Measurements from ENCODE around the gene AJAP1.

AJAP1 gene

DNA sequence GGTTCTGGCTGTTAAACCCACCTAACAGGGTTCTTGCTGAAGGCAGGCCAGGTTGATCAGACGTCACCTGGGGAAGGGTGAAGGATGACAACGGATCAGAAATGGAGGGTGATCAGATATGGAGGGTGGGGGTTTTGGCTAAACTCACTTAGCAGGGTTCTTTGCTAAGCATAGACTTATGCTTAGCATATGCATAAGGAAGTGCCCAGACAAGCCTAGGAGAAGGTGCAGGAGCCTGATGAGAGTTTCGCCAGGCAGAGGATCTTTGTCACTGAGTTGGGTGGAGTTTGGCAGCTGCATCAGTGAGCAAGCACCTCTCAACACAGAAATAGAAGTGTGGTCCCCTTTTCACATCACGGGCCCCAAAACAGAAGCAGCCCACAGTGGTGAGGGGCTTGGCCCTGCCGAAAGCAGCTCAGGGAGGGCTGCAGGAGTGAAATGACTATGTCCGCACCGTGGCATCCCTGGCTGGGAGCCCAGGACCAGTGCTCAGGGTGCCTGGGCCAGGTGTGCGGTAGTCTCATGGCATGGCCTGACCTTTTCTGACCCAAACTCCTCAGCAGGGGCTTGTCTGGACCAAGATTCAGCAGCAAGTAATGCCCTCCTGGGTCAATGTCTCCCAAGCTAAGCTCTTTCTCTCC is 101.6 kb downstream of the AJAP1 start:
- Histone ChIP-seq H3K9ac (no peak overlapping the region), H3K27ac (no peak overlapping the region), H4K20me1 (no peaks in the 10 kb centered on the region), H3K4me2 (no peak overlapping the region), H3K4me1 (no peaks in the 10 kb centered on the region), H3K27me3 (no peaks in the 10 kb centered on the region), H3K36me3 (no peaks in the 10 kb centered on the region), H3K9me3 (peaks cover 45% of the 10 kb centered on the region), H3K4me3 (no peak overlapping the region)
- no peak for TF ChIP-seq Cebpa-rat (IDR thresholded peaks at IDR 0.05)

DNA sequence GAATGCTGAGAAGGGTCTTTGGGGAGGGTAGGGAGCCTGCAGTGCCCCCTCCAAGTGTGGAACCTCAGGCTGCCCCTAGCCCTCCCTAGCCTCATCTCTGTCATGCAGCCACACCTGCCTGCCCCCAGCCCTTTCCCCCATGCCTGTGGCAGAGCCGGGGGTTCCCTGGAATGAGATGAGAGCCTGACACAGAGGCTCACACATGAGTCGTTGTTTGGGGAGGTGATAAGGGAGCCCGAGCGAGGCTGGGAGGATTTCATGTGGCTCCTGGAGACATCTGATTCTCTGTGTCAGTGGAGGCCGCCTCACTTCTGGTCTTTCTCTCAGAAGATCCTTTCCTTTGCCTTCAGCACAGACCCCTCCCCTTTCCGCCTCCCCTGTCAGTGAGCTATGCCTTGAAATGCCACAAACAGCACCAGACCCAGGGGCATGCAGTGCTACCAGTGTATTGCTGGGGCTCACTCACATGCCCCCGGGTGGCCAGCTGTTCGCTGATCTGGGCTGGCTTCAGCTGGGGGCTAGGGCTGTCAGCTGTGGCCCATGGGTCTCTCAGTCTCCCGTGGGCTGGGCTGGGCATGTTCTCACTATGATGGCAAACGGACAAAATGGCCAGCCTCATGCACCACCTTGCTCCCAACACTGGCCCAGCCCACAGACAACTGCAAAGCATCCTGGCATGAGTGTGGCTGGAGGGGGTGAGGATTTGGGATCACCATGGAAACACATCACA is 102.6 kb downstream of the AJAP1 start:
- Histone ChIP-seq H3K27me3 (no peaks in the 10 kb centered on the region), H3K4me3 (no peak overlapping the region), H3K4me1 (no peaks in the 10 kb centered on the region), H3K9me3 (peaks cover 45% of the 10 kb centered on the region), H4K20me1 (no peaks in the 10 kb centered on the region), H3K36me3 (no peaks in the 10 kb centered on the region), H3K4me2 (no peak overlapping the region), H3K9ac (no peak overlapping the region), H3K27ac (no peak overlapping the region)
- TF ChIP-seq Cebpa-rat (IDR thresholded peaks at IDR 0.05), result no peak

DNA sequence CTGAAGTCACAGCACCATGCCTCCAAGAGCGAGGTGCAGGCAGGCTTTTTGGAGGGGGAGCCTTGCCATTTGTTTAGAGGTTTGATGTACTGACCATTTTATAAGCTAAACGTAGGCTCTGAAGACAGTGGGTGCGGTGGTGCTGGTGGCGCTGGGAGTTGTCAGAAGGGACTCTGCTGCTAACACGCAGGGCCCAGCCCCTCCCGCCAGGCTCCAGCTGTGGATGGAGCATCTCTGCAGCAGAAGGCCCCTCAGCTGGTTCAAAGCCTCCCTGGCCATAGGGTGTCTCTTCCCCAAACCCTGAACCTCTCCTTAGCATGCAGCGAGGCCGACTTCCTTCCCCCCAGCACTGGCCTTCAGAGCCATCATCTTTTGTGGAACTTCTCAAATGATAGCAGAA is 105.3 kb downstream of the AJAP1 start:
- Histone ChIP-seq H3K4me2 (no peak overlapping the region), H3K9ac (no peak overlapping the region), H3K27ac (no peak overlapping the region), H3K36me3 (no peaks in the 10 kb centered on the region), H4K20me1 (no peaks in the 10 kb centered on the region), H3K4me1 (no peaks in the 10 kb centered on the region), H3K9me3 (peaks cover 32% of the 10 kb centered on the region), H3K27me3 (no peaks in the 10 kb centered on the region), H3K4me3 (no peak overlapping the region)
- TF ChIP-seq Cebpa-rat (IDR thresholded peaks at IDR 0.05), result no peak

DNA sequence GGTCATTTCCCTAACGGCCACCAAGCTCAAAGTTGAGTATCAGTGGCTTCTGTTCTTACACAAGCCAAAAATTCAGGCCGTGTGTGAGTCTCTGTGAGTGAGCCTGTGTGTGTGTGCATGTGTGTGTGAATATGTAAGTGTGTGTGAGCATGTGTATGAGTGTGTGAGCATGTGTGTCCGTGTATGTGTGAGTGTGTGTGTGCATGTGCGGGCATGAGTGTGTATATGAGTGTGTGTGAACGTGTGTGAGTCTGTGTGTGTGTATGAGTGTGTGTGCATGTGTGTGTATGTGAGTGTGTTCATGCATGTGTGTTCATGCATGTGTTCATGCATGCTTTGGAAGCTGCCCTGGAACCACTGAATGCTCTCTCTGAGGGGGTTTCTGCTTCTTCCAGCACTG is 105.7 kb downstream of the AJAP1 start:
- no peaks in the 10 kb centered on the region for H3K27me3 ChIP-seq
- H3K27ac ChIP-seq, result no peak overlapping the region
- no peaks in the 10 kb centered on the region for H4K20me1 ChIP-seq
- H3K9me3 ChIP-seq, result peaks cover 29% of the 10 kb centered on the region
- H3K9ac ChIP-seq, result no peak overlapping the region
- TF ChIP-seq Cebpa-rat (IDR thresholded peaks at IDR 0.05), result no peak
- H3K4me2 ChIP-seq, result no peak overlapping the region
- H3K4me3 ChIP-seq, result no peak overlapping the region
- H3K36me3 ChIP-seq, result no peaks in the 10 kb centered on the region
- H3K4me1 ChIP-seq, result no peaks in the 10 kb centered on the region

DNA sequence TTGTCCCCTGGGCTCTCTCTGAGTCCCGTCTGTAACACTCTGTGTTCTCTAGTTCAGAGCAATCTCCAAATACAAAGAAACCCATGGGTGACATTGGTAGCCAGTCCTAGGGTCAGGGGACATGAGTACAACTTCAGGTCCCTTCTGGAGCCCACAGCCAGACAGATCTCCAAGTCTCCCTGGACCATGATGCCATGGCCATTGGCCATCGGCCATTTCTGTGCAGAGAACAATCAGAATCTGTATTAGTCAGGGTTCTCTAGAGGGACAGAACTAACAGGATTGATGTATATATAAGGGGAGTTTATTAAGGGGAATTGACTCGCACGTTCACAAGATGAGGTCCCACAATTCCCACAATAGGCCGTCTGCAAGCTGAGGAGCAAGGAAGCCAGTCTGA is 106.9 kb downstream of the AJAP1 start:
- H3K9ac ChIP-seq, result no peak overlapping the region
- H3K4me1 ChIP-seq, result no peaks in the 10 kb centered on the region
- no peaks in the 10 kb centered on the region for H3K27me3 ChIP-seq
- no peak overlapping the region for H3K27ac ChIP-seq
- no peak for TF ChIP-seq Cebpa-rat (IDR thresholded peaks at IDR 0.05)
- H3K4me2 ChIP-seq, result no peak overlapping the region
- no peaks in the 10 kb centered on the region for H3K36me3 ChIP-seq
- H3K4me3 ChIP-seq, result no peak overlapping the region
- H4K20me1 ChIP-seq, result no peaks in the 10 kb centered on the region
- H3K9me3 ChIP-seq, result peaks cover 22% of the 10 kb centered on the region

DNA sequence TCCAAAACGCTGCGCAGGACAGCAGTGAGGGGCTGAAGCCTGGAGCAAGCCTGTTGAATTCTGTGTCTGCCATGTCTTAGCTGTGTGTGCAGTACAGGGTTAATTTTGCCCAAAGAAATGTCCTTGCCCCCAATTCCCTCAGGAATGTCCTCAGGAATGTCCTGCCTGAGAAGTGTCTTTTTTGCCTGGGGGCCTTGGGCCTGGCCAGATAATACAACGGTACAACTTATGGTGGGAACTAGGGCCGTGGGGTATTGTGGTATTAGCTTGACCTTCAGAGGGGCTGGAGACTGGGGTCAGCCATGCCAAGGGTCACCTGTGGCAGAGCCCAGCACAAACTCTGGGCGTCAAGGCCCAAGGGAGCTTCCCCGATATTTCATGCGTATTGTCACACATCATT is 107.7 kb downstream of the AJAP1 start:
- no peak overlapping the region for H3K27ac ChIP-seq
- H3K4me2 ChIP-seq, result no peak overlapping the region
- no peak for TF ChIP-seq Cebpa-rat (IDR thresholded peaks at IDR 0.05)
- no peaks in the 10 kb centered on the region for H3K4me1 ChIP-seq
- H3K4me3 ChIP-seq, result no peak overlapping the region
- no peaks in the 10 kb centered on the region for H3K36me3 ChIP-seq
- H3K9ac ChIP-seq, result no peak overlapping the region
- no peaks in the 10 kb centered on the region for H4K20me1 ChIP-seq
- H3K9me3 ChIP-seq, result peaks cover 17% of the 10 kb centered on the region
- H3K27me3 ChIP-seq, result no peaks in the 10 kb centered on the region

DNA sequence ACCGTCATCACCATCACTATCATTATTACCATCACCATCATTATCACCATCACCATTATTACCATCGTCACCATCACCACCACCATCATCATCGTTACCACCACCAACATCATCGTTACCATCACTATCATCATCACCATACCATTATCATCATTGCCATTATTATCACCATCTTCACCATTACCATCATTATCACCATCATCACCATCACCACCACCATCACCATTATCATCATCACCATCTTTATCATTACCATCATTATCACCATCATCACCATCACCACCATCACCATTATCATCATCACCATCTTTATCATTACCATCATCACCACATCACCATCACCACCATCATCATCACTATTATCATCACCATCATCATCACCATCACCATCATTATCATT is 112.9 kb downstream of the AJAP1 start:
- Histone ChIP-seq H3K4me3 (no peak overlapping the region), H3K27ac (no peak overlapping the region), H3K36me3 (no peaks in the 10 kb centered on the region), H3K9ac (no peak overlapping the region), H3K4me1 (no peaks in the 10 kb centered on the region), H3K27me3 (no peaks in the 10 kb centered on the region), H3K4me2 (no peak overlapping the region), H3K9me3 (no peaks in the 10 kb centered on the region), H4K20me1 (no peaks in the 10 kb centered on the region)
- no peak for TF ChIP-seq Cebpa-rat (IDR thresholded peaks at IDR 0.05)

DNA sequence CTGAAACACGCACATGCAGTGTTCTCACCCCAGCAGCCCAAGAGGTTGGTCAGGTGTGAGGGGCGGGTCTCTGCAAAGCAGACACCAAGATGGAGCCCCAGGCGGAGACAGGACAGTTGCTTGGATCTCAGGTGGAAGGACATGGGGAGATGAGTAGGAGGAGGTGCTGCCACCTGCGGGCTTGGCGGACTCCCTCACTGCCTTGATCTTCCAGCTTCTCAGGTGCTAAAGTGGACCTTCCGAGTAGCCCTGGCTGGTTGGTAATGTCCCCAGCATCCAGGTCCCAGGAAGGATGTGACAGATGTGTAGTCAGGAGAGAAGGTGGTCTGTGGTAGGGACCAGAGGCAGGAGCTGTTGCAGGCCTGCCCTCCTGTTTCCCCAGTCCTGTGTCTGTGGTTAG is 114.1 kb downstream of the AJAP1 start:
- no peak for TF ChIP-seq Cebpa-rat (IDR thresholded peaks at IDR 0.05)
- Histone ChIP-seq H3K27me3 (no peaks in the 10 kb centered on the region), H3K4me1 (no peaks in the 10 kb centered on the region), H3K4me3 (no peak overlapping the region), H3K36me3 (no peaks in the 10 kb centered on the region), H4K20me1 (no peaks in the 10 kb centered on the region), H3K9ac (no peak overlapping the region), H3K4me2 (no peak overlapping the region), H3K27ac (no peak overlapping the region), H3K9me3 (no peaks in the 10 kb centered on the region)

DNA sequence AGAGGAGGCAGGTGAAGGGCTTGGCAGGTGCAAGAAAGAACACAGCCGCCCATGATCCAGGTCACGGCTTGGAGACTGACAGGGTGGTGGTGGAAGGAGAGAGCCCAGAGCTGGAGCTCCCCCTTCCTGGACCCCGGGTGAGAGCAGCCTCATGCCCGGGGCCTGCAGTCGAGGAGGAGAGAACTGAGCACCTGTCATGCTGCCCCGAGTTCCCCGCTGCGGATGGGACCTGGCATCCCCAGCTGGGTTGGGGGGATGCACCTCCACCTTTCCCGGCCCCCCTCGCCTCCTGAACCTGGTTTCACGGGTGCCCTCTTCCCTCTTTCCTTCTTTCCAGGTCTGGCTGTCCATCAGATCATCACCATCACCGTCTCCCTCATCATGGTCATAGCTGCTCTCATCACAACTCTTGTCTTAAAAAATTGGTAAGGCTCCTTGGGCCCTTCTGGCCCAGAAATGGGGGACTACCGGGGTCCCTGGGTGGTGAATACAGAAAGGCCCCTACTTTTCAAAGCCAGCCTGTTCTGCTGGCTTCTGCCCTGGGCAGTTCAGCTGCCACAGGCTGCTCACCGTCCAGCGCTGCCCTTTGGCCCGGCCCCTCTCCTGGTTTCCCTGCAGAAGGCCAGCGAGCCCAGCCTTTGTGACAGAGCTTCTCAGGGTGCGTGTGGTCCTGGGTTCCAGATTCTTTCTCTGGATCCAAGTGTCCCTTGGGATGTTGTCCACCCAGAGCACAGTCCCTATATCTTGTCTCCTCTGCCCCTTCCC is 115.3 kb downstream of the AJAP1 start:
- no peaks in the 10 kb centered on the region for H3K9me3 ChIP-seq
- no peak overlapping the region for H3K4me2 ChIP-seq
- no peak overlapping the region for H3K9ac ChIP-seq
- no peaks in the 10 kb centered on the region for H3K27me3 ChIP-seq
- no peaks in the 10 kb centered on the region for H3K36me3 ChIP-seq
- no peak for TF ChIP-seq Cebpa-rat (IDR thresholded peaks at IDR 0.05)
- no peak overlapping the region for H3K4me3 ChIP-seq
- no peaks in the 10 kb centered on the region for H4K20me1 ChIP-seq
- no peaks in the 10 kb centered on the region for H3K4me1 ChIP-seq
- H3K27ac ChIP-seq, result no peak overlapping the region

DNA sequence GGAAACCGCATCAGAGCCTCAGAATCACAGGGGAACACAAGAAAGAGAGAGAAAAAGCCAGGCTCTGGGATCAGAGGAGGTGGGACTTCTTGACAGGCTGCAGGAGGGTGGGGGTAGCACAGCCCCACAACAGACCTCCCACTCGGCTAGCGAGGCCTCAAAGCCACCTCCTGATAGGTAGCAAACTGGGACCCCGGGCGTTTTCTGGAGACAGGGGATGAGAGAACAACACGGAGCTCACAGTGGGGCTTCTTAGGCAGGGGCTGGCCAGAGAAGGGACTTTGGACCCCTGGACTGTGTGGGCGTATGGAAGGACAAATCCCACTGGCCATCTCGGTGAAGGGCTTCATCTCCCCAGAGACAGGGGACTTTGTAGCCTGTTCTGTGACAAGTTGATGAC is 116.3 kb downstream of the AJAP1 start:
- H3K9ac ChIP-seq, result no peak overlapping the region
- H3K27me3 ChIP-seq, result no peaks in the 10 kb centered on the region
- H4K20me1 ChIP-seq, result no peaks in the 10 kb centered on the region
- H3K9me3 ChIP-seq, result no peaks in the 10 kb centered on the region
- H3K4me3 ChIP-seq, result no peak overlapping the region
- H3K4me1 ChIP-seq, result no peaks in the 10 kb centered on the region
- TF ChIP-seq Cebpa-rat (IDR thresholded peaks at IDR 0.05), result no peak
- no peak overlapping the region for H3K4me2 ChIP-seq
- H3K27ac ChIP-seq, result no peak overlapping the region
- no peaks in the 10 kb centered on the region for H3K36me3 ChIP-seq

Data from BLaER1 (cell line).